Nephron (organoid): ENCODE results near the gene NDUFB5.

Experiments used
- H3K27ac Mint-ChIP-seq, 3 experiments: 2 replicates each; pipeline ENCODE4 v1.8.0; 2020; ENCODE audit warnings: mixed read lengths in 3 of 3, mild to moderate bottlenecking in 2 of 3, moderate library complexity in 1 of 3
- H3K27me3 Mint-ChIP-seq: 2 replicates; pipeline ENCODE4 v1.8.0; 2021; ENCODE audit warnings: low read depth, mild to moderate bottlenecking, moderate library complexity, mixed read lengths
- H3K36me3 Mint-ChIP-seq: 2 replicates; pipeline ENCODE4 v1.8.0; 2020; ENCODE audit warnings: low read depth, mixed read lengths
- H3K4me1 Mint-ChIP-seq: 2 replicates; pipeline ENCODE4 v1.8.0; 2020; ENCODE audit warnings: mixed read lengths
- H3K4me3 Mint-ChIP-seq, 3 experiments: 2 replicates each; pipeline ENCODE4 v1.8.0; 2020; ENCODE audit warnings: mild to moderate bottlenecking in 3 of 3, mixed read lengths in 3 of 3, moderate library complexity in 2 of 3
- H3K9me3 Mint-ChIP-seq: 2 replicates; pipeline ENCODE4 v1.8.0; 2020; ENCODE audit warnings: mixed read lengths
- CTCF ChIP-seq, 3 experiments: fragments of 200-600 bp; sonication (generic); IDR thresholded peaks; one replicate each; pipeline ENCODE4 v1.5.0; 2021; ENCODE audit warnings: antibody characterized with exemption in 3 of 3; ENCODE audit not compliant: unreplicated experiment in 3 of 3

Gene NDUFB5

GRCh38 chr3:179604321-179605078 is at the start of gene NDUFB5, which contains the start of gene MRPL47:
Gene NDUFB5, plus strand, starts transcription at chr3:179604794. Its CDS starts 22 bp downstream, at chr3:179604816.
Gene MRPL47, minus strand, starts transcription at chr3:179604638. Its CDS starts 14 bp downstream, at chr3:179604624.
- Mint-ChIP-seq H3K36me3 (peaks cover 27% of the 10 kb centered on the region), H3K4me1 (peaks cover 24% of the 10 kb centered on the region), H3K27ac (peak within 1 kb of the TSS; percentile 86 to 97 (median 95)), H3K9me3 (no peaks in the 10 kb centered on the region), H3K4me3 (peak within 1 kb of the TSS; percentile 98 to 99 (median 98)), H3K27me3 (no peaks in the 10 kb centered on the region)
- TF ChIP-seq CTCF (IDR thresholded peaks at IDR 0.05; ENCODE audit: unreplicated experiment in 3 of 3) = no peak

- Mint-ChIP-seq H3K4me3 (peak overlapping the region in 1 of 3 experiments; percentile 43), H3K4me1 (peaks cover 5% of the 10 kb centered on the region), H3K27me3 (no peaks in the 10 kb centered on the region), H3K27ac (peak overlapping the region in 1 of 3 experiments; percentile 36), H3K36me3 (no peaks in the 10 kb centered on the region), H3K9me3 (no peaks in the 10 kb centered on the region)
- TF ChIP-seq CTCF (IDR thresholded peaks at IDR 0.05; ENCODE audit: unreplicated experiment in 3 of 3) = peak; percentile 82 to 85 (median 84)
Observed at GRCh38 chr3:179558742-179559364, 45.7 kb upstream of the NDUFB5 start.

GRCh38 chr3:179560791-179561190 is 43.8 kb upstream of the NDUFB5 start:
- Mint-ChIP-seq H3K9me3 (no peaks in the 10 kb centered on the region), H3K27me3 (no peaks in the 10 kb centered on the region), H3K4me3 (peak overlapping the region in 1 of 3 experiments; percentile 53), H3K27ac (no peak overlapping the region), H3K4me1 (peaks cover 8% of the 10 kb centered on the region), H3K36me3 (no peaks in the 10 kb centered on the region)
- no peak for TF ChIP-seq CTCF (IDR thresholded peaks at IDR 0.05; ENCODE audit: unreplicated experiment in 3 of 3)

- H3K9me3 Mint-ChIP-seq = no peaks in the 10 kb centered on the region
- peak within 1 kb of the TSS; percentile 95 to 98 (median 97) for H3K4me3 Mint-ChIP-seq
- no peaks in the 10 kb centered on the region for H3K36me3 Mint-ChIP-seq
- TF ChIP-seq CTCF (IDR thresholded peaks at IDR 0.05; ENCODE audit: unreplicated experiment in 3 of 3) = no peak
- peak within 1 kb of the TSS; percentile 95 to 99 (median 98) for H3K27ac Mint-ChIP-seq
- no peaks in the 10 kb centered on the region for H3K27me3 Mint-ChIP-seq
- peaks cover 8% of the 10 kb centered on the region for H3K4me1 Mint-ChIP-seq
Observed at GRCh38 chr3:179562591-179563270, 41.9 kb upstream of the NDUFB5 start, which contains the start of gene ACTL6A. Gene ACTL6A, plus strand, starts transcription at chr3:179562926. Its CDS starts 167 bp downstream, at chr3:179563093.

GRCh38 chr3:179563271-179563783 is 41.3 kb upstream of the NDUFB5 start:
- H3K4me3 Mint-ChIP-seq = peak overlapping the region; percentile 95 to 97 (median 96)
- peak; percentile 33 to 58 (median 53) for TF ChIP-seq CTCF (IDR thresholded peaks at IDR 0.05; ENCODE audit: unreplicated experiment in 3 of 3)
- peaks cover 9% of the 10 kb centered on the region for H3K4me1 Mint-ChIP-seq
- no peaks in the 10 kb centered on the region for H3K27me3 Mint-ChIP-seq
- H3K27ac Mint-ChIP-seq = peak overlapping the region; percentile 92 to 99 (median 95)
- no peaks in the 10 kb centered on the region for H3K9me3 Mint-ChIP-seq
- H3K36me3 Mint-ChIP-seq = no peaks in the 10 kb centered on the region
